ENCODE measurements around the gene ZNF155.

ZNF155 gene

GRCh38 chr19:44003461-44004009 is 19.5 kb downstream of the ZNF155 start:
- peak; percentile 23 for DNase-seq (ENCODE audit: low spot score)

- DNase-seq (ENCODE audit: low spot score) = no peak
Measured at GRCh38 chr19:44005973-44006372, 22.0 kb downstream of the ZNF155 start.

- DNase-seq (ENCODE audit: low spot score) = no peak
Measured at GRCh38 chr19:44007473-44007872, 23.5 kb downstream of the ZNF155 start.

- no peak for DNase-seq (ENCODE audit: low spot score)
Measured at GRCh38 chr19:44010468-44010867, 26.5 kb downstream of the ZNF155 start.

GRCh38 chr19:44019498-44019897 is 35.5 kb downstream of the ZNF155 start:
- no peak for DNase-seq (ENCODE audit: low spot score)

GRCh38 chr19:44021221-44021620 is 37.2 kb downstream of the ZNF155 start:
- DNase-seq (ENCODE audit: low spot score) = no peak

GRCh38 chr19:44024900-44025216 is 40.9 kb downstream of the ZNF155 start:
- no peak for DNase-seq (ENCODE audit: low spot score)

GRCh38 chr19:44025217-44025936 is 41.4 kb downstream of the ZNF155 start, which contains the start of gene ZNF222:
Gene ZNF222 (plus strand): TSS chr19:44025379. CDS start chr19:44025437, 58 bp downstream.
- peak; percentile 90 for DNase-seq (ENCODE audit: low spot score)

GRCh38 chr19:44026622-44027021 is 42.6 kb downstream of the ZNF155 start:
- no peak for DNase-seq (ENCODE audit: low spot score)

- no peak for DNase-seq (ENCODE audit: low spot score)
Measured at GRCh38 chr19:44032001-44032610, 48.1 kb downstream of the ZNF155 start.

GRCh38 chr19:44042147-44042546 is 58.2 kb downstream of the ZNF155 start:
- DNase-seq (ENCODE audit: low spot score) = no peak
